Astrocyte (in vitro differentiated cells and primary cell): ENCODE measurements around the gene CCL17. TPM values are rescaled to one million over a fixed set of nuclear protein-coding genes. Genes with fewer than 3 reads are reported as not detected.

ENCODE experiments used
- DNase-seq: peaks from one replicate; pipeline ENCODE4 v3.0.0-alpha.2; 2010; ENCODE audit warnings: low read depth
- FAIRE-seq: peaks from 2 replicates; lab custom pipeline; 2011; peaks lifted over from hg19 to GRCh38; lab: Jason Lieb, UNC
- H2AFZ ChIP-seq: 2 replicates; pipeline ENCODE4 v1.6.0; 2012; ENCODE audit warnings: low read depth, low read length, inconsistent platforms
- H3K27ac ChIP-seq: 2 replicates; pipeline ENCODE4 v1.5.1; 2011; ENCODE audit warnings: low read depth, low read length, inconsistent platforms
- H3K27me3 ChIP-seq: 2 replicates; pipeline ENCODE4 v1.6.0; 2011; ENCODE audit warnings: low read length, inconsistent platforms; ENCODE audit not compliant: insufficient read depth
- H3K36me3 ChIP-seq: 2 replicates; pipeline ENCODE4 v1.5.1; 2011; ENCODE audit warnings: low read length, inconsistent platforms; ENCODE audit not compliant: insufficient read depth
- H3K4me1 ChIP-seq: 2 replicates; pipeline ENCODE4 v1.5.1; 2011; ENCODE audit warnings: low read length, inconsistent platforms; ENCODE audit not compliant: insufficient read depth
- H3K4me2 ChIP-seq: 2 replicates; pipeline ENCODE4 v1.6.0; 2012; ENCODE audit warnings: low read length, inconsistent platforms
- H3K4me3 ChIP-seq: 2 replicates; pipeline ENCODE4 v1.5.1; 2011; ENCODE audit warnings: low read depth, mild to moderate bottlenecking, low read length, inconsistent platforms; ENCODE audit not compliant: insufficient read depth
- H3K79me2 ChIP-seq: 2 replicates; pipeline ENCODE4 v1.6.0; 2012; ENCODE audit warnings: mild to moderate bottlenecking, low read length, inconsistent platforms; ENCODE audit not compliant: insufficient read depth
- H3K9ac ChIP-seq: 2 replicates; pipeline ENCODE4 v1.6.0; 2012; ENCODE audit warnings: mild to moderate bottlenecking, low read length, inconsistent platforms
- H3K9me3 ChIP-seq: 2 replicates; pipeline ENCODE4 v1.5.1; 2012; ENCODE audit warnings: low read depth, mild to moderate bottlenecking, low read length, inconsistent platforms; ENCODE audit not compliant: insufficient read depth
- H4K20me1 ChIP-seq: 2 replicates; pipeline ENCODE4 v1.6.0; 2012; ENCODE audit warnings: low read length, inconsistent platforms; ENCODE audit not compliant: insufficient read depth
- H3K27ac Mint-ChIP-seq: one replicate; pipeline ENCODE4 v1.8.0; 2021; ENCODE audit warnings: mild to moderate bottlenecking, mixed read lengths; ENCODE audit not compliant: unreplicated experiment
- H3K27me3 Mint-ChIP-seq: one replicate; pipeline ENCODE4 v1.8.0; 2021; ENCODE audit warnings: low read depth, mixed read lengths; ENCODE audit not compliant: unreplicated experiment
- H3K36me3 Mint-ChIP-seq: one replicate; pipeline ENCODE4 v1.8.0; 2021; ENCODE audit warnings: low read depth, mixed read lengths; ENCODE audit not compliant: unreplicated experiment
- H3K4me1 Mint-ChIP-seq: one replicate; pipeline ENCODE4 v1.8.0; 2021; ENCODE audit warnings: low read depth, mixed read lengths; ENCODE audit not compliant: unreplicated experiment
- H3K4me3 Mint-ChIP-seq: one replicate; pipeline ENCODE4 v1.8.0; 2021; ENCODE audit warnings: mild to moderate bottlenecking, moderate library complexity, mixed read lengths; ENCODE audit not compliant: unreplicated experiment
- H3K9me3 Mint-ChIP-seq: one replicate; pipeline ENCODE4 v1.8.0; 2021; ENCODE audit warnings: mild to moderate bottlenecking, mixed read lengths; ENCODE audit not compliant: unreplicated experiment
- CTCF ChIP-seq: IDR thresholded peaks from 2 replicates; pipeline ENCODE4 v1.5.1; 2011; ENCODE audit warnings: low read depth, mild to moderate bottlenecking, inconsistent platforms, low read length, moderate library complexity; ENCODE audit not compliant: insufficient read depth
- EZH2 ChIP-seq: IDR thresholded peaks from 2 replicates; pipeline ENCODE4 v1.6.1; 2012; ENCODE audit warnings: mild to moderate bottlenecking, low read length, inconsistent platforms; ENCODE audit not compliant: insufficient read depth
- total RNA-seq: library from RNA; stranded (reverse); gene quantifications from 2 replicates; pipeline ENCODE4 v1.2.1, GENCODE V29; 2021

CCL17 gene
- total RNA-seq, 1 donor from 2014 or later: not detected

- Histone ChIP-seq H3K4me2 (no peak overlapping the region), H4K20me1 (no peaks in the 10 kb centered on the region), H3K9me3 (no peaks in the 10 kb centered on the region), H3K4me1 (no peaks in the 10 kb centered on the region), H3K4me3 (no peak overlapping the region), H3K36me3 (no peaks in the 10 kb centered on the region), H3K9ac (no peak overlapping the region), H2AFZ (no peak overlapping the region), H3K27ac (no peak overlapping the region), H3K79me2 (no peaks in the 10 kb centered on the region), H3K27me3 (peaks cover 3% of the 10 kb centered on the region)
- H3K4me3 Mint-ChIP-seq: no peak overlapping the region
- peaks cover 28% of the 10 kb centered on the region for H3K27me3 Mint-ChIP-seq
- no peaks in the 10 kb centered on the region for H3K9me3 Mint-ChIP-seq
- H3K4me1 Mint-ChIP-seq: peaks cover 1% of the 10 kb centered on the region
- no peaks in the 10 kb centered on the region for H3K36me3 Mint-ChIP-seq
- no peak for DNase-seq
- FAIRE-seq: no peak
- TF ChIP-seq EZH2 (no peak), CTCF (no peak)
- no peak overlapping the region for H3K27ac Mint-ChIP-seq
Observed at GRCh38 chr16:57409870-57410587, 5.5 kb downstream of the CCL17 start.

DNA sequence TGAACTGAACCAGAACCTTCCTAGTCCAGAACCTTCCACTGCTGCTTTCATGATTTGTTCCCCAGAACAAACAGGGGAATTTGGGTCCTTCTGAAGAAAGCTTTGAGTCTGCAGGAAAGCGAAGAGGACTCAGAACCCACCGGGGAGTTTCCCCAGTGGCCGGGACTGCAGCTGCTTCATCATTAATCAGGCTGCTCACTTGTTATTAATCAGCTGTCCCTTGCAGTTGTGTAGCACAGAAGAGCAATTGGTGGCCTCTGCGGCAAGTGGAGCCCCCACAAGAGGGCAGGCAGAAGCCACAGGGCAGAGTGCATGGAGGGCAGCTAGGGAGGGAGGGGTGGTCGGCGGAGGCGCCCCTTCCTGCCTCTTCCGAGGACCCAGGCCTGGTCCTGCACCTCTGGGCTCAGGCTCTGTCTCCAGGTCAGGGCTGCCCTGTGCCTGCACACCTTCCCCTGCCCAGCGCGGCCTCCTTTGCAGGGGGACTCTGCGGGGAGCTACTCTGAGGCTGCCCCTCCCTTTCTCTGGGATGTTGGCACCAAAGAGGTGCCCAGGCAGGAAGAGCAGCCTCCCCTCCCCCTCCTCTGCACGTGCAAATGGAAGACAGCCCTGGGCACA is 6.9 kb downstream of the CCL17 start:
- no peak overlapping the region for H3K4me3 Mint-ChIP-seq
- TF ChIP-seq CTCF (no peak), EZH2 (no peak)
- peaks cover 2% of the 10 kb centered on the region for H3K4me1 Mint-ChIP-seq
- no peaks in the 10 kb centered on the region for H3K36me3 ChIP-seq
- H2AFZ ChIP-seq: no peak overlapping the region
- H4K20me1 ChIP-seq: no peaks in the 10 kb centered on the region
- H3K36me3 Mint-ChIP-seq: no peaks in the 10 kb centered on the region
- no peaks in the 10 kb centered on the region for H3K9me3 Mint-ChIP-seq
- no peak for DNase-seq
- no peaks in the 10 kb centered on the region for H3K79me2 ChIP-seq
- H3K27ac ChIP-seq: no peak overlapping the region
- no peak overlapping the region for H3K27ac Mint-ChIP-seq
- H3K4me3 ChIP-seq: no peak overlapping the region
- H3K9ac ChIP-seq: no peak overlapping the region
- FAIRE-seq: no peak
- peaks cover 1% of the 10 kb centered on the region for H3K4me1 ChIP-seq
- peaks cover 30% of the 10 kb centered on the region for H3K27me3 Mint-ChIP-seq
- no peak overlapping the region for H3K4me2 ChIP-seq
- H3K27me3 ChIP-seq: peaks cover 3% of the 10 kb centered on the region
- H3K9me3 ChIP-seq: no peaks in the 10 kb centered on the region

DNA sequence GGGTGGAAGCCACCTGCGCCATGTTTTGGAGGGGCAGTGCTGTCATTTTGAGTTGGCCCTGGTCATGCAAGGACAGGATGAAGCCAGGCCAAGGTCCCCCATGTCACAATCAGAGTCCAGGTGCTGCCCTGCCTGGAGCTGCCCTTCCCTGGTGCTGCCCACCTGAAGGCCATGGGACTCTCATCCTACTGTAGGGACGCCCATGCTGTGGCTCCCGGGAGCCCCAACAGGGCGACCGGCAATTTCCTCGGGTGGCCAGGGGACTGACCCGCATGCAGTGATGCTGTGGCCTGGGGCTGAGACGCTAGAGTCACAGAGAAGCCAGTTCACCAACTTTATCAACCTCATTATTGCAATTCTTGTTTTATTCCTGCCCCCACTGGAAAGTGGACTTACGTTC is 8.0 kb downstream of the CCL17 start:
- no peak for FAIRE-seq
- no peaks in the 10 kb centered on the region for H3K36me3 Mint-ChIP-seq

More for the DNA sequence above, 8.0 kb downstream of the CCL17 start:
- H3K36me3 ChIP-seq: no peaks in the 10 kb centered on the region
- H3K27me3 Mint-ChIP-seq: peaks cover 32% of the 10 kb centered on the region
- H3K27ac ChIP-seq: no peak overlapping the region
- no peaks in the 10 kb centered on the region for H3K9me3 ChIP-seq
- H3K4me2 ChIP-seq: no peak overlapping the region
- no peaks in the 10 kb centered on the region for H3K79me2 ChIP-seq
- peaks cover 6% of the 10 kb centered on the region for H3K4me1 ChIP-seq
- H4K20me1 ChIP-seq: no peaks in the 10 kb centered on the region
- no peak overlapping the region for H3K4me3 Mint-ChIP-seq
- H3K4me1 Mint-ChIP-seq: peaks cover 6% of the 10 kb centered on the region
- H3K4me3 ChIP-seq: no peak overlapping the region
- H3K9me3 Mint-ChIP-seq: no peaks in the 10 kb centered on the region
- no peak for DNase-seq
- H3K27me3 ChIP-seq: peaks cover 3% of the 10 kb centered on the region
- TF ChIP-seq CTCF (no peak), EZH2 (no peak)
- no peak overlapping the region for H3K9ac ChIP-seq
- no peak overlapping the region for H2AFZ ChIP-seq
- H3K27ac Mint-ChIP-seq: no peak overlapping the region
